ENCODE data around the gene HS3ST2.

DNA sequence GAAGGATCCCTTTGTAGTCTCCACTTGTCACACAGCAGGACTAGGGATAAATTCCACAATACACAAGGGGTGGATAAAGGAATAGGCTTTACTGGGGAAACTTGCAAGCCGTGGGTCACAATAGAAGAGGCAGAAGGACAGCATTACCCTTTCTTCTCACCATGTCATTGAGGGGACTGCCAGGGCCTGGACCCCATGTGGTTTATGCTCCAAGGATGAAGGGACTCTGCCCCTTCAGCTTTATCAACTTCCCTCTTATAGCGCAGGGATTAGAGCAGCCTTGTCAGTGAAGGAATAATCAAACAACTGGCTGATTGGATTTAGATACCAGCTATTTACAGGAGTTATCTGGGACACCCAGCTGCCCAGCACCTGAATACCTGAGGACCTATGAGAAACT is 89.8 kb downstream of the HS3ST2 start:
- TF ChIP-seq, protein P1, sequence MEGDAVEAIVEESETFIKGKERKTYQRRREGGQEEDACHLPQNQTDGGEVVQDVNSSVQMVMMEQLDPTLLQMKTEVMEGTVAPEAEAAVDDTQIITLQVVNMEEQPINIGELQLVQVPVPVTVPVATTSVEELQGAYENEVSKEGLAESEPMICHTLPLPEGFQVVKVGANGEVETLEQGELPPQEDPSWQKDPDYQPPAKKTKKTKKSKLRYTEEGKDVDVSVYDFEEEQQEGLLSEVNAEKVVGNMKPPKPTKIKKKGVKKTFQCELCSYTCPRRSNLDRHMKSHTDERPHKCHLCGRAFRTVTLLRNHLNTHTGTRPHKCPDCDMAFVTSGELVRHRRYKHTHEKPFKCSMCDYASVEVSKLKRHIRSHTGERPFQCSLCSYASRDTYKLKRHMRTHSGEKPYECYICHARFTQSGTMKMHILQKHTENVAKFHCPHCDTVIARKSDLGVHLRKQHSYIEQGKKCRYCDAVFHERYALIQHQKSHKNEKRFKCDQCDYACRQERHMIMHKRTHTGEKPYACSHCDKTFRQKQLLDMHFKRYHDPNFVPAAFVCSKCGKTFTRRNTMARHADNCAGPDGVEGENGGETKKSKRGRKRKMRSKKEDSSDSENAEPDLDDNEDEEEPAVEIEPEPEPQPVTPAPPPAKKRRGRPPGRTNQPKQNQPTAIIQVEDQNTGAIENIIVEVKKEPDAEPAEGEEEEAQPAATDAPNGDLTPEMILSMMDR (IDR thresholded peaks at IDR 0.05; ENCODE audit: extremely low read depth in 1 of 2, insufficient read depth in 1 of 2, low read depth in 1 of 2, low read length in 2 of 2): no peak
- TF ChIP-seq EZH2 (IDR thresholded peaks at IDR 0.05; ENCODE audit: borderline replicate concordance, low read depth, low read length, severe bottlenecking): no peak
- no peak for TF ChIP-seq FOS (IDR thresholded peaks at IDR 0.05; ENCODE audit: borderline replicate concordance, insufficient read depth, low read length)
- no peak for TF ChIP-seq POLR2A (IDR thresholded peaks at IDR 0.05; ENCODE audit: low read depth, low read length)

All from endothelial cell of umbilical vein (primary cell).